IPS-18a (cell line): Measurements from ENCODE around the gene HRK.
"Not testable (repeated sequence)": the region's sequence is repeated elsewhere in the genome, so short reads cannot be mapped to it uniquely, and the experiment has no call there.

Experiments used
- H3K27ac ChIP-seq: one replicate; pipeline ENCODE4 v1.5.1; 2013; ENCODE audit warnings: low read length
- H3K27me3 ChIP-seq: one replicate; pipeline ENCODE4 v1.6.1; 2013; ENCODE audit warnings: mild to moderate bottlenecking, low read length; ENCODE audit not compliant: control insufficient read depth, insufficient read depth
- H3K36me3 ChIP-seq: one replicate; pipeline ENCODE4 v1.6.1; 2013; ENCODE audit warnings: low read depth, low read length; ENCODE audit not compliant: control insufficient read depth
- H3K4me1 ChIP-seq: one replicate; pipeline ENCODE4 v1.6.1; 2013; ENCODE audit warnings: low read depth, low read length; ENCODE audit not compliant: control insufficient read depth
- H3K4me3 ChIP-seq: one replicate; pipeline ENCODE4 v1.5.1; 2013; ENCODE audit warnings: low read length
- H3K9ac ChIP-seq: one replicate; pipeline ENCODE4 v1.6.1; 2013; ENCODE audit warnings: mild to moderate bottlenecking, low read length, moderate library complexity
- H3K9me3 ChIP-seq: one replicate; pipeline ENCODE4 v1.6.1; 2013; ENCODE audit warnings: low read depth, low read length; ENCODE audit not compliant: control insufficient read depth

HRK gene

DNA sequence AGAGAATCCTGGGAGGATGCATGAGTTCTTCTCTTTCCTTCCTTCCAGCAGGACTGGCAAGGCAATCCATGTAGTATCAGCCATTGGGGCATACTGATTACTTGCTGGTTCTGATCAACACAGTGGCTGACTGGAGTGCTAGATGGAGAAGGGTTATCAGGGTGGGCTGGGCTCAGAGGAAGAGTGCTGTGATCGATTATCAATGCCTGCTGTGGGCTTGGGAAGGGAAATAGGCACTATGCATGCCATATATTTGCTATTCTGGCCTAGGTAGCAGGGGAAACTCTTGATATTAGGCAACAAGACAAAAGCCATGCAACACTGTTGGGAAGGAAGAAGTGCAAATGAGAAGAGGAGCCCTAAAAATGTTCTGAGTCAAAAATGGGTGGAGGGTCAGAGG is 45.8 kb downstream of the HRK start:
- H3K36me3 ChIP-seq: peaks cover 3% of the 10 kb centered on the region
- no peaks in the 10 kb centered on the region for H3K27me3 ChIP-seq
- no peaks in the 10 kb centered on the region for H3K9me3 ChIP-seq
- H3K4me1 ChIP-seq: no peaks in the 10 kb centered on the region
- H3K4me3 ChIP-seq: no peak overlapping the region
- no peak overlapping the region for H3K27ac ChIP-seq
- H3K9ac ChIP-seq: no peak overlapping the region

DNA sequence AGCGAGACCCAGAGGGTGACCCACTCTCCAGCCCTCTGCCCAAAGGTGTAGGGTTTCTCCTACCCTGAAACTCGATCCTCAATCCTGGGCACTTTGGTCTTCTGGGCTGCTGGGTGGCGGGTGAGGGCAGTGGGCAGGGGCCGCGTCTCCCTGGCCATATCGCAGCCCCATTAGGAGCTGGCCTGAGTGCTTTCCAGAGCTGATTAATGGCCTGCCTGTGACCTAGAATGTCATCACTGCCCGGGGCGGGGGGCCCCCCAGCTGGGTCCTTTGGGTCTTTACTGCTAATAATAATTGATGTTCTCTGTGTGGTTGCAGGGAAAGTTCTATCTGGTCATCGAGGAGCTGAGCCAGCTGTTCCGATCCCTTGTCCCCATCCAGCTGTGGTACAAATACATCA is 47.8 kb downstream of the HRK start:
- Histone ChIP-seq H3K27me3 (no peaks in the 10 kb centered on the region), H3K36me3 (peaks cover 3% of the 10 kb centered on the region), H3K9ac (no peak overlapping the region), H3K9me3 (no peaks in the 10 kb centered on the region), H3K4me3 (no peak overlapping the region), H3K27ac (no peak overlapping the region), H3K4me1 (no peaks in the 10 kb centered on the region)

DNA sequence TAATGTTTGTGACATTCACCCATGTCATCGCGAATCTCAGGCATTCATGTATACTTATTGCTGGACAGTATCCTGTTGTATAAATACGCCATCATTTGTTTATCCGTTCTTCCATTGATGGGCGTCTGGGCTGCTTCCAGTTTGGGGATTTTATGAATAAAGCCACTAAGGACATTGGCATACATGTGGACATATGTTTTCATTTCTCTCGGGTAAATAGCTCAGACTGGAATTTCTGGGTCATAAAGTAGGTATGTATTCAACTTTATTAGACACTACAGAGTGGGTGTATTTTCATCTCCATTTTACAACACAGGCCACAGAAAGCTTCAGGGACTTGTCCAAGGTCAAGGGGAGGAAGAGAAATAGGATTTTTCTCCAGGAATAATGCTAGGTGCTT is 48.9 kb downstream of the HRK start:
- H3K4me3 ChIP-seq: no peak overlapping the region
- H3K9me3 ChIP-seq: no peaks in the 10 kb centered on the region
- H3K27ac ChIP-seq: no peak overlapping the region
- no peaks in the 10 kb centered on the region for H3K27me3 ChIP-seq
- H3K4me1 ChIP-seq: no peaks in the 10 kb centered on the region
- no peak overlapping the region for H3K9ac ChIP-seq
- H3K36me3 ChIP-seq: peaks cover 3% of the 10 kb centered on the region

DNA sequence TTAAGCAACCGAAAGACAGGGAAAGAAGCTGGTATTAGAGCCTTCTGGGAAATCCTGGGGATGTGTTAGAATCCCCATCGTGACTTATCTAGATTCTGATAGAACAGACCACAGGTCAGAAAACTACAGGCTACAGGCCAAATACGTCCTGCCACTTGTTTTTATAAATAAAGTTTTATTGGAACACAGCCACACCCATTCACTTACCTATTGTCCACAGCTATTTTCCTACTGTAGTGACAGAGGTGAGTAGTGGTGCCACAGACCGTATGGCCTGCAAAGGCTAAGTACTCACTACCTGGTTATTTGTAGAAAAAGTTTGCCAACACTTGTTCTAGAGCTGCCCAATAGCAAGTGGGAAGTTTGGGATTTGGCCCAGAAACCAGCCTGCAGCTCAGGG is 53.8 kb downstream of the HRK start:
- no peaks in the 10 kb centered on the region for H3K36me3 ChIP-seq
- H3K9me3 ChIP-seq: no peaks in the 10 kb centered on the region
- no peak overlapping the region for H3K4me3 ChIP-seq
- no peak overlapping the region for H3K27ac ChIP-seq
- no peak overlapping the region for H3K9ac ChIP-seq
- H3K27me3 ChIP-seq: no peaks in the 10 kb centered on the region
- H3K4me1 ChIP-seq: no peaks in the 10 kb centered on the region

DNA sequence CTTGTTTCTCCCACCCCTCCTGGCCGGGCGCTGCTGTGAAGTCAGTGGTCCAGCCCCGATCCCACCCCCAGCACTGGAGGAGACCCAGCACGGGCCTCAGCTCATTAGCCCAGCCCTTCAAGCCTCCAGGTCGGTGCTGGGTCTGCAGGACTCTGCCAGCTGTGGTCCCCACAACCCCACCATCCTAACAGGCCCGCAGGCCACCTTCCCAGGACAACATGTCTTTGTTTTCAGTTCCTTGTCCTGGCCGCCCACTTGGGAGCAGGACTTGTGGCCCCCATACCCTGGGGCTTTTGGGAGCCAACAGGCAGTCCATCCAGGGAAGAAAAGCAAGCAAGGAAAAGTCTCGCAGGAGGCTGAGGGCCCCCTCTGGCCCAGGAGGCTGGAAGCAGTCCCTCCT is 60.0 kb downstream of the HRK start:
- Histone ChIP-seq H3K27me3 (no peaks in the 10 kb centered on the region), H3K9ac (no peak overlapping the region), H3K4me1 (peaks cover 5% of the 10 kb centered on the region), H3K27ac (no peak overlapping the region), H3K4me3 (no peak overlapping the region), H3K9me3 (no peaks in the 10 kb centered on the region), H3K36me3 (no peaks in the 10 kb centered on the region)

DNA sequence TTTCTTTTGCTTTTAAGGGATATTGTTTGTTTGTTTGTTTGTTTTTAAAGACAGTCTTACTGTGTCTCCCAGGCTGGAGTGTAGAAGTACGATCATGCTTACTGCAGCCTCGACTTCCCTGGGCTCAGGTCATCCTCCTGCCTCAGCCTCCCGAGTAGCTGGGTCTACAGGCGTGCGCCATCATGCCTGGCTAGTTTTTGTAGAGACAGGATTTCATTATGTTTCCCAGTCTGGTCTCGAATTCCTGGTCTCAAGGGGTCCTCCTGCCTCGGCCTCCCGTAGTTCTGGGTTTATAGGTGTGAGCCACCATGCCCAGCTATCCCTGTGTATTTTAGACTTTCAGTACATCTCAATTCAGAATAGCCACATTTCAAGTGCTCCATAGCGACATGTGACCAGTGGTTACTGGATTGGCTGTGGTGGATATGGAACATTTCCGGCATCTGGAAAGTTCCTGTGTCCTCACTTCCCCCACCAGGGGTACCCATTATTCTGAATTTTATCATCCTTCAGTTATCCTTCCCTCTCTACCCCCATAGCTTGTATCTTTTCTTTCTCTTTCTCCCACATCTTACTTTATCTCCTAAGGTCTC is 61.1 kb downstream of the HRK start:
- Histone ChIP-seq H3K9me3 (no peaks in the 10 kb centered on the region), H3K4me3 (no peak overlapping the region), H3K27me3 (no peaks in the 10 kb centered on the region), H3K36me3 (no peaks in the 10 kb centered on the region), H3K4me1 (peaks cover 5% of the 10 kb centered on the region), H3K9ac (no peak overlapping the region), H3K27ac (no peak overlapping the region)

DNA sequence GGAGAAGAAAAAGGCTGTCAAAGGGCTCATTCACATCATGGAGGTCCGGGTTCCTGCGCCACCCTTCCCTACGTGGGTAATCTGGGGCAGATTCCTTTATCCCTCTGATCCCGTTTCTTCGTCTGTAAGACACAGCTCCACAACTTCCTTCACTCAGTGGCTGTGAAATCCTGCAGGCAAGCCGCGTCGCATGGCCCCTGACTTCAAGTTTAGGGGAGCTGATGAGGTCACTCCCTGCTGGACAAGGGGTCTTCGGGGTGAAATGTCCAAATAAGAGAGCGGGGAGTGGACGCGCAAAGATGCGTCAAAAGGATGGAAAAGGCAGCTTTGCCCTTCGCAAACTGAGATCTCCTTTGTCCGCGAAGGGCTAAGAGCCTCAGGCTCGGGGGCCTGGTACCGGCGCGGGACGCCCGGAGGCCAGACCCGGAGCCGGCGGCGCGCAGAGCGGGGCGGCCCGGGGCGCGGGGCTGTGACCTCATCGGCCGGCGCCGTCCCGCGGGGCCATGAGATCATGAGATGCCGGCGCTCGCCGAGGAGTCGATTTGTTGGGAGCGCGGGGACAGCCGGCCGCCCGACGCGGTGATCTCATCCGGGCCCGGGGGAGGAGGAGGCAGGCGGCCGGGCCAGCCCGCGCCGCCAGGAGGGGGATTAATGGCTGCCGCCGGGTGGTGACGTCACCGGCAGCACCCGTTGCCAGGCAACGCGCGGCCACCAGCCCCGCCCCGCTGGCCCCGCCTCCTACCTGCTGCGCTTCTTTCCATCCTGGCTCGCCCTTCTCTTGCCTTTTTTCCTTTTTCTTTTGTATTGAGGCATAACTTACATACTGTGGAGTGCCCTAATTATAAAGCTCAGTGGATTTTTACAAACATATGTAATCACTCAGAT is 62.1 kb downstream of the HRK start:
- H3K4me3 ChIP-seq: peak overlapping the region; percentile 94
- H3K4me1 ChIP-seq: peaks cover 5% of the 10 kb centered on the region
- peak overlapping the region; percentile 86 for H3K27ac ChIP-seq

DNA sequence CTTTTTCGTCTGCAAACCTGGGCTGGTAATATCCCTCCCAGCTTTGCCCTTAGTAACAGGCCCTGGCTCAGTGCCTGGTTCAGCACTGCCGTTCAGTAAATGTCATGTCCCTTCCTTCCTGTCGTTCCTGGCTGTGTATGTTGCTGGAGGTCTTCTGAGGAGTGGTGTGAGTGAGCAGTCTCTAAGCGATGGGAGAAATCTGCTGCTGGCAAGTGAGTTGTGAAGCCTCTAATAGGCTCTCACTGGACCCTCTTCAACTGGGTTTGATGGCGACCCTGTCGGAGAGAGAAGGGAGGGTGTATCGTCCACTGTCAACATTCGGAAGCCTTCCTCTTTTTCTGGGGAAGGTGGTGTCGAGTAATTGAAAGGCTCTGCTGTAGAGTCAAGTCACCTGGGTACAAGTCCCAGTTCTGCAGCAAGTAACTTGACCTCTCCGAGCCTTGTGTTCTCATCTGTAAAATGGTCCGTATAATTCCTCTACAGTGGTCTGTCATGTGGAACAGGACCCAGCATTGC is 62.8 kb downstream of the HRK start:
- Histone ChIP-seq H3K4me1 (peaks cover 5% of the 10 kb centered on the region), H3K27ac (no peak overlapping the region), H3K9me3 (no peaks in the 10 kb centered on the region), H3K4me3 (peak overlapping the region; percentile 94), H3K27me3 (no peaks in the 10 kb centered on the region), H3K9ac (peak overlapping the region; percentile 98), H3K36me3 (no peaks in the 10 kb centered on the region)

More for the DNA sequence above, 62.1 kb downstream of the HRK start:
- H3K9me3 ChIP-seq: no peaks in the 10 kb centered on the region
- H3K36me3 ChIP-seq: no peaks in the 10 kb centered on the region
- no peaks in the 10 kb centered on the region for H3K27me3 ChIP-seq
- H3K9ac ChIP-seq: peak overlapping the region; percentile 98

DNA sequence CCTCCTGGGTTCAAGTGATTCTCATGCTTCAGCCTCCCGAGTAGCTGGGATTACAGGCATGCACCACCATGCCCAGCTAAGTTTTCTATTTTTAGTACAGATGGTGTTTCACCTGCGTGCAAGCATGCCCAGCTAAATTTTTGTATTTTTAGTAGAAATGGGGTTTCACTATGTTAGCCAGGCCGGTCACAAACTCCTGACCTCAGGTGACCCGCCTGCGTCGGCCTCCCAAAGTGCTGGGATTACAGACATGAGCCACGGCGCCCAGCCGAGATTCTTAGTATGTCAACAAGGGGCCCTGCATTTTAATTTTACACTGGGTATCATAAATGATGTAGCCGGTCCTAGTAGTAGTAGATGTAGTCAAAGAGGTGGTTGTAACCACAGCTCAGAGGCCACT is 66.5 kb downstream of the HRK start:
- H3K4me1 ChIP-seq, H3K9ac ChIP-seq, H3K27ac ChIP-seq, H3K4me3 ChIP-seq, H3K36me3 ChIP-seq, H3K9me3 ChIP-seq, H3K27me3 ChIP-seq: not testable (repeated sequence)

DNA sequence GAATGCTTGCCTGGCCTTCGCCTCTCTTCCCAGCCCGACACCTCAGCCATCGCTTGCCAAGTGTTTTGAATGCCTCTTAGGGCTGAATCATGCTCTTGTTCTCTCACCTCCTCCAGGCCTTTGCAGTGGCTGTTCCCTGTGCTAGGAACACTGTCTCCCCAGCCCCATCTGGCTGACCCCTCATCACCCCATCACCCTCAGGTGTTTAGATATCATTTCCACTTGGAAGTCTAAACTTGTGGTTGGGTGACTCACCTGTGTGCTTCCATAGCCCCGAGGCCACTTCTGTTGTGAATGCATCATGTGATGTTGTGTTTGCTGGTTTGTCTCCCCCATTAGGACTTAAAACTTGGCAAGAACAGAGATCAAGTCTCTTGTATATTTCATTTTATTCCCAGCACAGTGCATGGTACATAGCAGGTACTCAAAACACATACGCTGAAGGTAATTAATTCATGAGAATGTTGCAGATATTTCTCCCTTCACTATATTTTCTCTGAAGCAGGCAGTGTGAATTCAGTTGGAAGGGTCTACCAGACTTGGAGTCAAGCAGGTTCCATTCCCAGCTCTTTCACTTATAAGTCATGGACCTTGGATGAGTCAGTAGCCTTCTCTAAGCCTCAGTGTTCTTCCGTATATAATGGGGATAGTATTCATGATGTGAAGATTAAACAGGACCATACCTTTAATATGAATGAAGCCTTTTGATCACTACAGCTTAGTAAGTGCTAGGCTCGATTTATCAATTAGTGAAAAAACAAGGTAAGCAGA is 67.8 kb downstream of the HRK start:
- Histone ChIP-seq H3K9ac (no peak overlapping the region), H3K36me3 (no peaks in the 10 kb centered on the region), H3K9me3 (no peaks in the 10 kb centered on the region), H3K4me1 (peaks cover 3% of the 10 kb centered on the region), H3K27ac (no peak overlapping the region), H3K27me3 (no peaks in the 10 kb centered on the region), H3K4me3 (no peak overlapping the region)

DNA sequence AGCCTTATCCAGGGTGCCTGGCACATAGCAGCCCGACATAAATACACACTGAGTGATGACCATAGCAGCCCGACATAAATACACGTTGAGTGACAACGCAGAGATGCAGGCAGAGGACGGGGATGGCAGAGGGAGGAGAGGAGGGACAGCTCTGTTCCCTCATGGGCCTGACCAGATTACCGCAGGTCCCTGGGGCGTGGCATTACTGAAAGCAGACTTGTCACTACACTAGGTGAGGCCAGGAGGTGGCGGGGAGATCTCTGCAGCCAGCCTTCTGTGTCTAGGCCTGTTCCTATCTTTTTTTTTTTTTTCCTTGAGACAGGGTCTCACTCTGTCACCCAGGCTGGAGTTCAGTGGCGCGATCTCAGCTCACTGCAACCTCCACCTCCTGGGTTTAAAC is 69.0 kb downstream of the HRK start:
- Histone ChIP-seq H3K4me1 (no peaks in the 10 kb centered on the region), H3K36me3 (no peaks in the 10 kb centered on the region), H3K9ac (no peak overlapping the region), H3K4me3 (no peak overlapping the region), H3K27ac (no peak overlapping the region), H3K9me3 (no peaks in the 10 kb centered on the region), H3K27me3 (no peaks in the 10 kb centered on the region)
